H9 (cell line): ENCODE results near the gene TUBB6. TPM values are rescaled to one million over a fixed set of nuclear protein-coding genes. Genes with fewer than 3 reads are reported as not detected.

Experiments used
- DNase-seq: peaks from one replicate; pipeline ENCODE4 v3.0.0-alpha.2; 2017
- H2AFZ ChIP-seq: one replicate; pipeline ENCODE4 v1.6.1; 2013; ENCODE audit warnings: mild to moderate bottlenecking, low read length, control low read depth, moderate library complexity
- H2AK5ac ChIP-seq: 2 replicates; pipeline ENCODE4 v1.6.1; 2013; ENCODE audit warnings: low read length, control low read depth, mixed read lengths; ENCODE audit not compliant: insufficient read length
- H2BK120ac ChIP-seq: one replicate; pipeline ENCODE4 v1.6.1; 2013; ENCODE audit warnings: low read depth, mild to moderate bottlenecking, low read length, control low read depth, inconsistent platforms; ENCODE audit not compliant: poor library complexity, severe bottlenecking
- H2BK12ac ChIP-seq: 2 replicates; pipeline ENCODE4 v1.6.1; 2013; ENCODE audit warnings: low read length, control low read depth, mixed read lengths, low read depth; ENCODE audit not compliant: insufficient read length
- H2BK15ac ChIP-seq: 2 replicates; pipeline ENCODE4 v1.6.1; 2013; ENCODE audit warnings: low read depth, low read length, control low read depth
- H2BK20ac ChIP-seq: one replicate; pipeline ENCODE4 v1.6.1; 2013; ENCODE audit warnings: low read depth, mild to moderate bottlenecking, low read length, control low read depth, inconsistent platforms; ENCODE audit not compliant: poor library complexity, severe bottlenecking
- H2BK5ac ChIP-seq: 2 replicates; pipeline ENCODE4 v1.6.1; 2013; ENCODE audit warnings: low read length, control low read depth, mixed read lengths; ENCODE audit not compliant: insufficient read length
- H3K14ac ChIP-seq: 2 replicates; pipeline ENCODE4 v1.6.1; 2013; ENCODE audit warnings: low read length, control low read depth; ENCODE audit not compliant: insufficient read depth
- H3K18ac ChIP-seq: 2 replicates; pipeline ENCODE4 v1.6.1; 2013; ENCODE audit warnings: low read depth, mild to moderate bottlenecking, mixed read lengths, low read length, control low read depth; ENCODE audit not compliant: insufficient read length
- H3K23ac ChIP-seq: 2 replicates; pipeline ENCODE4 v1.6.1; 2013; ENCODE audit warnings: low read length, control low read depth, mixed read lengths, low read depth; ENCODE audit not compliant: insufficient read length
- H3K23me2 ChIP-seq: 2 replicates; pipeline ENCODE4 v1.6.1; 2013; ENCODE audit warnings: low read depth, mild to moderate bottlenecking, mixed read lengths, low read length, control low read depth; ENCODE audit not compliant: insufficient read length, poor library complexity, severe bottlenecking
- H3K27ac ChIP-seq: 2 replicates; pipeline ENCODE4 v1.5.1; 2013; ENCODE audit warnings: low read length, control low read depth, mixed read lengths, low read depth; ENCODE audit not compliant: insufficient read length
- H3K27me3 ChIP-seq: 2 replicates; pipeline ENCODE4 v1.6.1; 2013; ENCODE audit warnings: low read length, control low read depth, inconsistent platforms; ENCODE audit not compliant: insufficient read depth
- H3K4ac ChIP-seq: 2 replicates; pipeline ENCODE4 v1.6.1; 2013; ENCODE audit warnings: low read depth, mild to moderate bottlenecking, control low read depth, inconsistent platforms, low read length, moderate library complexity
- H3K4me1 ChIP-seq: 2 replicates; pipeline ENCODE4 v1.6.1; 2013; ENCODE audit warnings: low read length, control low read depth, inconsistent platforms; ENCODE audit not compliant: insufficient read depth
- H3K4me2 ChIP-seq: 2 replicates; pipeline ENCODE4 v1.6.1; 2013; ENCODE audit warnings: low read length, control low read depth, mixed read lengths; ENCODE audit not compliant: insufficient read length, insufficient read depth
- H3K56ac ChIP-seq: 2 replicates; pipeline ENCODE4 v1.6.1; 2013; ENCODE audit warnings: low read depth, mild to moderate bottlenecking, mixed read lengths, low read length, control low read depth; ENCODE audit not compliant: insufficient read length
- H3K79me1 ChIP-seq: 2 replicates; pipeline ENCODE4 v1.6.1; 2013; ENCODE audit warnings: low read depth, mild to moderate bottlenecking, moderate library complexity, low read length, control low read depth, inconsistent platforms; ENCODE audit not compliant: insufficient read depth, poor library complexity, severe bottlenecking
- H3K79me2 ChIP-seq: 2 replicates; pipeline ENCODE4 v1.6.1; 2013; ENCODE audit warnings: low read length, control low read depth, inconsistent platforms; ENCODE audit not compliant: insufficient read depth
- H3K9ac ChIP-seq: 2 replicates; pipeline ENCODE4 v1.6.1; 2013; ENCODE audit warnings: low read length, control low read depth, mixed read lengths; ENCODE audit not compliant: insufficient read length; ENCODE audit errors: extremely low read depth
- H3K9me3 ChIP-seq: one replicate; pipeline ENCODE4 v1.6.1; 2013; ENCODE audit warnings: low read depth, low read length, inconsistent platforms; ENCODE audit not compliant: control insufficient read depth
- H3T11ph ChIP-seq: one replicate; pipeline ENCODE4 v1.6.1; 2013; ENCODE audit warnings: mild to moderate bottlenecking, low read length, control low read depth, inconsistent platforms
- H4K20me1 ChIP-seq: one replicate; pipeline ENCODE4 v1.6.1; 2013; ENCODE audit not compliant: control insufficient read depth, insufficient read length, insufficient read depth
- H4K5ac ChIP-seq: 2 replicates; pipeline ENCODE4 v1.6.1; 2013; ENCODE audit warnings: low read depth, mild to moderate bottlenecking, mixed read lengths, low read length, control low read depth; ENCODE audit not compliant: insufficient read length
- H4K8ac ChIP-seq: replicated peaks from 2 replicates; pipeline ENCODE4 v1.6.1; 2013; ENCODE audit warnings: low read length, control low read depth, mixed read lengths, low read depth; ENCODE audit not compliant: insufficient read length
- H4K91ac ChIP-seq: 2 replicates; pipeline ENCODE4 v1.6.1; 2013; ENCODE audit warnings: low read depth, mild to moderate bottlenecking, moderate library complexity, mixed read lengths, low read length, control low read depth; ENCODE audit not compliant: insufficient read length
- H3K27ac Mint-ChIP-seq, 3 experiments: 2 replicates in 2 of 3; 3 replicates in 1 of 3; pipeline ENCODE4 v1.8.0; 2020 to 2021; ENCODE audit warnings: mixed read lengths in 3 of 3, mild to moderate bottlenecking in 1 of 3, moderate library complexity in 1 of 3
- H3K27me3 Mint-ChIP-seq: 2 replicates; pipeline ENCODE4 v1.8.0; 2021; ENCODE audit warnings: low read depth, mild to moderate bottlenecking, moderate library complexity, mixed read lengths
- H3K36me3 Mint-ChIP-seq, 3 experiments: 2 replicates in 2 of 3; 3 replicates in 1 of 3; pipeline ENCODE4 v1.8.0; 2020 to 2021; ENCODE audit warnings: low read depth in 3 of 3, mixed read lengths in 3 of 3; ENCODE audit not compliant: insufficient read depth in 1 of 3
- H3K4me1 Mint-ChIP-seq, 2 experiments: 2 replicates each; pipeline ENCODE4 v1.8.0; 2020; ENCODE audit warnings: mixed read lengths in 2 of 2
- H3K4me3 Mint-ChIP-seq, 2 experiments: 2 replicates in 1 of 2; 3 replicates in 1 of 2; pipeline ENCODE4 v1.8.0; 2020 to 2021; ENCODE audit warnings: mild to moderate bottlenecking in 2 of 2, mixed read lengths in 2 of 2, moderate library complexity in 1 of 2
- H3K9me3 Mint-ChIP-seq, 2 experiments: 2 replicates in 1 of 2; 3 replicates in 1 of 2; pipeline ENCODE4 v1.8.0; 2020; ENCODE audit warnings: mild to moderate bottlenecking in 2 of 2, mixed read lengths in 2 of 2, moderate library complexity in 1 of 2
- WGBS: extraction: QIAGEN DNeasy Blood & Tissue Kit; methylation state at CpG from one replicate; pipeline ENCODE4 v1.1.7; 2013; ENCODE audit warnings: missing lambda C conversion rate, low lambda C conversion rate, mixed read lengths; ENCODE audit not compliant: insufficient read length; ENCODE audit errors: extremely low coverage; 5-methylcytosine and 5-hydroxymethylcytosine counted together
- total RNA-seq: library from RNA; stranded (reverse); gene quantifications from 2 replicates; pipeline ENCODE4 v1.2.1, GENCODE V29; 2021
- TF ChIP-seq, protein P1 (sequence below): fragments of 200-600 bp; sonication (generic); conservative IDR thresholded peaks from 3 replicates; pipeline ENCODE4 v1.8.0; 2021; ENCODE audit warnings: antibody characterized with exemption, mild to moderate bottlenecking

TUBB6 gene
- total RNA-seq, 1 experiment from 2014 or later = 134 TPM

GRCh38 chr18:12315490-12315889 lies 7.4 kb downstream of the TUBB6 start:
- no peak overlapping the region for H3K4me3 Mint-ChIP-seq

More at GRCh38 chr18:12315490-12315889, 7.4 kb downstream of the TUBB6 start:
- Histone ChIP-seq H4K5ac (no peak overlapping the region), H3K9ac (no peak overlapping the region), H2BK20ac (no peak overlapping the region), H3T11ph (no peak overlapping the region), H3K4ac (no peak overlapping the region), H2BK15ac (no peak overlapping the region), H3K9me3 (peaks cover 4% of the 10 kb centered on the region), H3K4me1 (no peaks in the 10 kb centered on the region), H3K79me2 (no peaks in the 10 kb centered on the region), H3K4me2 (no peak overlapping the region), H2AK5ac (no peak overlapping the region), H3K23me2 (no peaks in the 10 kb centered on the region), H3K27ac (no peak overlapping the region), H2BK120ac (no peak overlapping the region), H3K79me1 (no peaks in the 10 kb centered on the region), H3K23ac (no peak overlapping the region), H2BK12ac (no peak overlapping the region), H3K14ac (no peak overlapping the region), H2BK5ac (no peak overlapping the region), H3K56ac (no peak overlapping the region), H3K18ac (no peak overlapping the region), H4K20me1 (no peaks in the 10 kb centered on the region), H3K27me3 (no peaks in the 10 kb centered on the region), H4K8ac (no peak overlapping the region), H2AFZ (no peak overlapping the region), H4K91ac (no peak overlapping the region)
- no CpG with 5 or more reads among the region's 10 CpGs for WGBS
- Mint-ChIP-seq H3K27me3 (no peaks in the 10 kb centered on the region), H3K9me3 (peaks cover 5 to 12% of the 10 kb centered on the region in 2 experiments; a peak in 4 of 5 replicates), H3K36me3 (peaks cover 29 to 78% (median 30%) of the 10 kb centered on the region in 3 experiments), H3K27ac (no peak overlapping the region), H3K4me1 (peaks cover 17 to 19% of the 10 kb centered on the region in 2 experiments)
- TF ChIP-seq, protein P1, sequence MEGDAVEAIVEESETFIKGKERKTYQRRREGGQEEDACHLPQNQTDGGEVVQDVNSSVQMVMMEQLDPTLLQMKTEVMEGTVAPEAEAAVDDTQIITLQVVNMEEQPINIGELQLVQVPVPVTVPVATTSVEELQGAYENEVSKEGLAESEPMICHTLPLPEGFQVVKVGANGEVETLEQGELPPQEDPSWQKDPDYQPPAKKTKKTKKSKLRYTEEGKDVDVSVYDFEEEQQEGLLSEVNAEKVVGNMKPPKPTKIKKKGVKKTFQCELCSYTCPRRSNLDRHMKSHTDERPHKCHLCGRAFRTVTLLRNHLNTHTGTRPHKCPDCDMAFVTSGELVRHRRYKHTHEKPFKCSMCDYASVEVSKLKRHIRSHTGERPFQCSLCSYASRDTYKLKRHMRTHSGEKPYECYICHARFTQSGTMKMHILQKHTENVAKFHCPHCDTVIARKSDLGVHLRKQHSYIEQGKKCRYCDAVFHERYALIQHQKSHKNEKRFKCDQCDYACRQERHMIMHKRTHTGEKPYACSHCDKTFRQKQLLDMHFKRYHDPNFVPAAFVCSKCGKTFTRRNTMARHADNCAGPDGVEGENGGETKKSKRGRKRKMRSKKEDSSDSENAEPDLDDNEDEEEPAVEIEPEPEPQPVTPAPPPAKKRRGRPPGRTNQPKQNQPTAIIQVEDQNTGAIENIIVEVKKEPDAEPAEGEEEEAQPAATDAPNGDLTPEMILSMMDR = no peak
- no peak for DNase-seq
